Transverse colon (tissue), 4 donors: Measurements from ENCODE around the gene C10orf105.

ENCODE experiments used
- EP300 ChIP-seq: sonication (generic); formaldehyde crosslinking; IDR thresholded peaks from one replicate; pipeline ENCODE4 v1.6.1; 2017; ENCODE audit warnings: antibody characterized with exemption, low read depth
- POLR2A ChIP-seq: fragments of 450-650 bp; IDR thresholded peaks from one replicate; pipeline ENCODE4 v1.6.1; 2016; ENCODE audit warnings: antibody characterized with exemption, mild to moderate bottlenecking, moderate library complexity
- POLR2AphosphoS5 ChIP-seq, 3 donors: sonication (generic); formaldehyde crosslinking; IDR thresholded peaks; one replicate each; pipeline ENCODE4 v1.6.1; 2016; ENCODE audit warnings: antibody characterized with exemption in 3 of 3
- TF ChIP-seq, protein P1 (sequence below), 5 experiments: fragments of 200-600 bp in 3 of 5; fragments of 450-650 bp in 2 of 5; sonication (generic) in 3 of 5; IDR thresholded peaks; 1 replicate in 2 of 5; 2 replicates in 3 of 5; pipeline ENCODE4 v1.5.1; 2016 to 2017; ENCODE audit warnings: antibody characterized with exemption in 5 of 5, inconsistent platforms in 3 of 5, mild to moderate bottlenecking in 2 of 5, moderate library complexity in 1 of 5

- TF ChIP-seq EP300 = no peak
- TF ChIP-seq, protein P1, sequence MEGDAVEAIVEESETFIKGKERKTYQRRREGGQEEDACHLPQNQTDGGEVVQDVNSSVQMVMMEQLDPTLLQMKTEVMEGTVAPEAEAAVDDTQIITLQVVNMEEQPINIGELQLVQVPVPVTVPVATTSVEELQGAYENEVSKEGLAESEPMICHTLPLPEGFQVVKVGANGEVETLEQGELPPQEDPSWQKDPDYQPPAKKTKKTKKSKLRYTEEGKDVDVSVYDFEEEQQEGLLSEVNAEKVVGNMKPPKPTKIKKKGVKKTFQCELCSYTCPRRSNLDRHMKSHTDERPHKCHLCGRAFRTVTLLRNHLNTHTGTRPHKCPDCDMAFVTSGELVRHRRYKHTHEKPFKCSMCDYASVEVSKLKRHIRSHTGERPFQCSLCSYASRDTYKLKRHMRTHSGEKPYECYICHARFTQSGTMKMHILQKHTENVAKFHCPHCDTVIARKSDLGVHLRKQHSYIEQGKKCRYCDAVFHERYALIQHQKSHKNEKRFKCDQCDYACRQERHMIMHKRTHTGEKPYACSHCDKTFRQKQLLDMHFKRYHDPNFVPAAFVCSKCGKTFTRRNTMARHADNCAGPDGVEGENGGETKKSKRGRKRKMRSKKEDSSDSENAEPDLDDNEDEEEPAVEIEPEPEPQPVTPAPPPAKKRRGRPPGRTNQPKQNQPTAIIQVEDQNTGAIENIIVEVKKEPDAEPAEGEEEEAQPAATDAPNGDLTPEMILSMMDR (IDR thresholded peaks at IDR 0.05) = peak in 2 of 5 experiments; percentile 7 to 21
- no peak for TF ChIP-seq POLR2AphosphoS5 (IDR thresholded peaks at IDR 0.05)
- no peak for TF ChIP-seq POLR2A
These were observed 35.0 kb downstream of the C10orf105 start for GRCh38 chr10:71684356-71685173.
